ENCODE measurements around the gene RPP25L.
"Not testable (repeated sequence)": the region's sequence is repeated elsewhere in the genome, so short reads cannot be mapped to it uniquely, and the experiment has no call there.

RPP25L gene

DNA sequence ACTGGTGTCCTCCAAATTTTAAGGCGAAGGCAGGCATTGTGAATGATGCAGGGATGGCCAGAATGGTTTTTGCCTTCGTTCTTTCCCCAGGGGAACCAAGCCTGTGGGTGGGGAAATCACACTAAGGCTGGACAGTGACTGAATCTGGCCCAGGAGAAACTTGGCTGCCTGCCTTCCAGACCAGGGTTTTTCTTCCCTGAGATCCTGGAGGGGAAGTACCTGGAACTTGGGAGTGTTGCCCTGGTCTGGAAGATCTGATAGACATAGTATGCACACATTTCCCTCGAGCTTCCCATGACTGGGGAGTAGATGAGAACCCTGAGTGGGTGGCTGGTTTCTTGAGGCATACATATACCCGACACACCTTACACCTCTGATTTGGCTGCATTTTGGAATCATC is 39.4 kb upstream of the RPP25L start:
- no CpG with 5 or more reads among the region's 4 CpGs for WGBS (ENCODE audit: insufficient coverage, insufficient read length)
- no peak for DNase-seq (ENCODE audit: low read depth, low spot score)
- Histone ChIP-seq H3K27me3 (ENCODE audit: control insufficient read depth, insufficient read depth, low read length) (no peaks in the 10 kb centered on the region), H3K36me3 (ENCODE audit: control insufficient read depth, insufficient read depth, low read length) (peaks cover 8% of the 10 kb centered on the region), H3K4me1 (ENCODE audit: control insufficient read depth, insufficient read depth, low read length) (peaks cover 9% of the 10 kb centered on the region), H3K4me3 (ENCODE audit: low read length) (no peak overlapping the region; the same call in 1 of the 2 replicates), H3K9me3 (ENCODE audit: control insufficient read depth, insufficient read depth, low read length) (no peaks in the 10 kb centered on the region), H3K27ac (ENCODE audit: low read length) (no peak overlapping the region)

- no CpG with 5 or more reads among the region's 5 CpGs for WGBS (ENCODE audit: insufficient coverage, insufficient read length)
- H3K9me3 ChIP-seq (ENCODE audit: control insufficient read depth, insufficient read depth, low read length): no peaks in the 10 kb centered on the region
- H3K36me3 ChIP-seq (ENCODE audit: control insufficient read depth, insufficient read depth, low read length): peaks cover 8% of the 10 kb centered on the region
- H3K4me1 ChIP-seq (ENCODE audit: control insufficient read depth, insufficient read depth, low read length): peaks cover 12% of the 10 kb centered on the region
- H3K4me3 ChIP-seq (ENCODE audit: low read length): no peak overlapping the region
- H3K27me3 ChIP-seq (ENCODE audit: control insufficient read depth, insufficient read depth, low read length): no peaks in the 10 kb centered on the region
- DNase-seq (ENCODE audit: low read depth, low spot score): no peak
- no peak overlapping the region for H3K27ac ChIP-seq (ENCODE audit: low read length)
These were observed 38.9 kb upstream of the RPP25L start for GRCh38 chr9:34650816-34651215.

DNA sequence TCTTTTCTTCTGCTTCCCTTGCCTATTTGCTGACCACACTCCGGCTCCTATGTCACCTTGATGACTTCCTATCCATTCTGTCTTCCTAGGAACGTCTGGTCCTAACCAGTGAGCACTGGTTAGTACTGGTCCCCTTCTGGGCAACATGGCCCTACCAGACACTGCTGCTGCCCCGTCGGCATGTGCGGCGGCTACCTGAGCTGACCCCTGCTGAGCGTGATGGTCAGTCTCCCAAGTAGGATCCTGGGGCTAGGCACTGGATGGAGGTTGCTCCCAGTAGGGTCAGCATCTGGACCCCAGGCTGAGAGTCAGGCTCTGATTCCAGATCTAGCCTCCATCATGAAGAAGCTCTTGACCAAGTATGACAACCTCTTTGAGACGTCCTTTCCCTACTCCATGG is 36.8 kb upstream of the RPP25L start:
- DNase-seq (ENCODE audit: low read depth, low spot score): no peak
- Histone ChIP-seq H3K4me1 (ENCODE audit: control insufficient read depth, insufficient read depth, low read length) (peaks cover 15% of the 10 kb centered on the region), H3K27ac (ENCODE audit: low read length) (no peak overlapping the region), H3K27me3 (ENCODE audit: control insufficient read depth, insufficient read depth, low read length) (no peaks in the 10 kb centered on the region), H3K9me3 (ENCODE audit: control insufficient read depth, insufficient read depth, low read length) (no peaks in the 10 kb centered on the region), H3K36me3 (ENCODE audit: control insufficient read depth, insufficient read depth, low read length) (peaks cover 8% of the 10 kb centered on the region), H3K4me3 (ENCODE audit: low read length) (no peak overlapping the region)
- WGBS (ENCODE audit: insufficient coverage, insufficient read length): no CpG with 5 or more reads among the region's 8 CpGs

DNA sequence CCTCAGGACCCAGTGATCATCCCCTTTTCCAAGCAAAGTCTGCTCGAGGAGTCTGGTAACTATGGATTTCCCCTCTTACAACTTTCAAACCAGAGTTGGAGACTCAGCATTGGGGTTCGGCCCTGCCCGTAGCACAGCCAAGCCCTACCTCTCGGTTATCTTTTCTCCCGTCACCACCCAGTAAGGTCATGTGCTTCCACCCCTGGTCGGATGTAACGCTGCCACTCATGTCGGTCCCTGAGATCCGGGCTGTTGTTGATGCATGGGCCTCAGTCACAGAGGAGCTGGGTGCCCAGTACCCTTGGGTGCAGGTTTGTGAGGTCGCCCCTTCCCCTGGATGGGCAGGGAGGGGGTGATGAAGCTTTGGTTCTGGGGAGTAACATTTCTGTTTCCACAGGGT is 35.8 kb upstream of the RPP25L start:
- H3K4me3 ChIP-seq (ENCODE audit: low read length): peak overlapping the region; percentile 70; the same call in 1 of the 2 replicates
- WGBS (ENCODE audit: insufficient coverage, insufficient read length): no CpG with 5 or more reads among the region's 10 CpGs
- DNase-seq (ENCODE audit: low read depth, low spot score): no peak
- H3K27me3 ChIP-seq (ENCODE audit: control insufficient read depth, insufficient read depth, low read length): no peaks in the 10 kb centered on the region
- H3K9me3 ChIP-seq (ENCODE audit: control insufficient read depth, insufficient read depth, low read length): no peaks in the 10 kb centered on the region
- H3K36me3 ChIP-seq (ENCODE audit: control insufficient read depth, insufficient read depth, low read length): peaks cover 8% of the 10 kb centered on the region
- peaks cover 15% of the 10 kb centered on the region for H3K4me1 ChIP-seq (ENCODE audit: control insufficient read depth, insufficient read depth, low read length)
- no peak overlapping the region for H3K27ac ChIP-seq (ENCODE audit: low read length)

DNA sequence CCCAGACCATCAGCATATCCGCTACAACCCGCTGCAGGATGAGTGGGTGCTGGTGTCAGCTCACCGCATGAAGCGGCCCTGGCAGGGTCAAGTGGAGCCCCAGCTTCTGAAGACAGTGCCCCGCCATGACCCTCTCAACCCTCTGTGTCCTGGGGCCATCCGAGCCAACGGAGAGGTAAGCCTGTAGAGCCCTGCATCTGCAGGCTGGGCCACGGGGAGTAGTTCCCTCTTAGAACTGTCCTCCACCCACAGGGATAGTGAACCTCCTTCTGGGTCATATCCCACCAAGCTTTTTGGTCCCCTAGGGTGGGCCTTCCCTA is 35.1 kb upstream of the RPP25L start:
- Histone ChIP-seq H3K36me3 (ENCODE audit: control insufficient read depth, insufficient read depth, low read length) (peaks cover 8% of the 10 kb centered on the region), H3K27ac (ENCODE audit: low read length) (no peak overlapping the region), H3K4me1 (ENCODE audit: control insufficient read depth, insufficient read depth, low read length) (peaks cover 12% of the 10 kb centered on the region), H3K27me3 (ENCODE audit: control insufficient read depth, insufficient read depth, low read length) (no peaks in the 10 kb centered on the region), H3K4me3 (ENCODE audit: low read length) (peak overlapping the region; percentile 70; the same call in 1 of the 2 replicates), H3K9me3 (ENCODE audit: control insufficient read depth, insufficient read depth, low read length) (no peaks in the 10 kb centered on the region)
- no peak for DNase-seq (ENCODE audit: low read depth, low spot score)
- WGBS (ENCODE audit: insufficient coverage, insufficient read length): no CpG with 5 or more reads among the region's 8 CpGs

DNA sequence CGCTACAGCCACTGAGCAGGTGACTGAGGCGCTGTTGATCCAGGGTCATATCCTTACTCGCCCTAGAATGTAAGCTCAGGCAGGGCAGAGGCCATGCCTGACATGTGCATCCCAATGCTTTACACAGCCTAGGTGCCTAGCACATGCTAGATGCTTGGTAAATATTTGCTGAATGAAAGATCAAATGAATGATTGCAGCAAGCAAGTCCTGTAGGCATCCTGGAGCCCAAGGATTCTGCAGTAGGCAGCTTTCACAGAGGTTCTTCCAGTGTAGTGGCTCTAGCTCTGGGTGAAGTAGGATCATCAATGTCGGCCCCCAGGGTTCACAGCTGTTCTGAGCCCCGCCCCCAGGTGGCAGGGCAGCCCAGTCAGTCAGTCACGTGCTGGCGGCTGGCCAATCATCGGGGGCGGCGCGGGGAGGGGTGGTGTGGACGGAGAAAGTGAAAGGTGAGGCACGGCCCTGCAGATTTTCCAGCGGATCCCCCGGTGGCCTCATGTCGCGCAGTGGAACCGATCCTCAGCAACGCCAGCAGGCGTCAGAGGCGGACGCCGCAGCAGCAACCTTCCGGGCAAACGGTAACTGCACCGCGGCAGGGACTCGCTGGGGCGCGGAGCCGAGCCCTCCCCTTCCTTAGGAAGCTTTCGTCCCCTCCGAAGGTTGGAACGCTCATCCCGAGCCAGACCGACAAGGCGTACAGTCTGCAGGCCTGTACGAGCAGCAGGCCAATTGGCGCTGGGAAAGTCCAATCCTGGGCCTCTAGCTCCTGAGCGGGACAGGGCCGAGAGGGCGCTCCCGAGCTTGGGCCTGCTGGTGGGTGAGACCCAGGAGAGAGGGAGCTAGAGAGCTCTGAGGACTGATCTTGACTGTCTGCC is 34.5 kb upstream of the RPP25L start, which contains the start of gene GALT:
Gene GALT, plus strand, starts transcription at position 465 of the 873 bp plus-strand sequence. Its CDS starts 30 bp downstream, at position 495.
- Histone ChIP-seq H3K9me3 (ENCODE audit: control insufficient read depth, insufficient read depth, low read length) (no peaks in the 10 kb centered on the region), H3K4me1 (ENCODE audit: control insufficient read depth, insufficient read depth, low read length) (peaks cover 12% of the 10 kb centered on the region), H3K27ac (ENCODE audit: low read length) (no peak within 1 kb of the TSS), H3K27me3 (ENCODE audit: control insufficient read depth, insufficient read depth, low read length) (no peaks in the 10 kb centered on the region), H3K36me3 (ENCODE audit: control insufficient read depth, insufficient read depth, low read length) (peaks cover 8% of the 10 kb centered on the region), H3K4me3 (ENCODE audit: low read length) (peak within 1 kb of the TSS; percentile 70)
- DNase-seq (ENCODE audit: low read depth, low spot score): peak; percentile 50
- no CpG with 5 or more reads among the region's 43 CpGs for WGBS (ENCODE audit: insufficient coverage, insufficient read length)

DNA sequence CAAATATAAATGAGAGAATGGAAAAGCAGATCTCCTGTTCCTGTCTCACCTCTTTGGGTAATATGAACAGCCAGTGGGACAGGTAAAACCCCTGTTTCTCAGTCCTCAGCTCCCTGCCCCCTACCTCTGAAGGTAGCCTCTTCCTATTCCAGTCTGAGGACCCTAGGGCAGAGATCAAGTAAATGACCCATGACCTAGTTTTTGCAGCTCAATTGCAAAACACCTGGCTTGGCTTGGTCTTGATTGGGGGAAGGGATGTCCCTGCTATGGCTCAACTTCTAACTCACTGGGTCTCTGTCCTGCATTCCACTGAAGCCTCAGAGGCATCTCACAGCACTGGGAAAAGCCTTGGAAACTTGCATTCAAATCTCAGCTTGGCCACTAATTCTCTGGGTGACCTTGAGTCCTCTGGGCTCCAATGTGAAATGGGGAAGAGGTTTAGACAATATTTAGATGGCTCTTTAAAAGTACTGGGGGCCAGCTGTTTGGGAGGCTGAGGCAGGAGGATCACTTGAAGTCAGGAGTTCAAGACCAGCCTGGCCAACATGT is 32.9 kb upstream of the RPP25L start:
- Histone ChIP-seq H3K4me1 (ENCODE audit: control insufficient read depth, insufficient read depth, low read length) (peaks cover 12% of the 10 kb centered on the region), H3K27me3 (ENCODE audit: control insufficient read depth, insufficient read depth, low read length) (no peaks in the 10 kb centered on the region), H3K27ac (ENCODE audit: low read length) (no peak overlapping the region), H3K36me3 (ENCODE audit: control insufficient read depth, insufficient read depth, low read length) (peaks cover 8% of the 10 kb centered on the region), H3K9me3 (ENCODE audit: control insufficient read depth, insufficient read depth, low read length) (no peaks in the 10 kb centered on the region), H3K4me3 (ENCODE audit: low read length) (no peak overlapping the region)
- DNase-seq (ENCODE audit: low read depth, low spot score): no peak

DNA sequence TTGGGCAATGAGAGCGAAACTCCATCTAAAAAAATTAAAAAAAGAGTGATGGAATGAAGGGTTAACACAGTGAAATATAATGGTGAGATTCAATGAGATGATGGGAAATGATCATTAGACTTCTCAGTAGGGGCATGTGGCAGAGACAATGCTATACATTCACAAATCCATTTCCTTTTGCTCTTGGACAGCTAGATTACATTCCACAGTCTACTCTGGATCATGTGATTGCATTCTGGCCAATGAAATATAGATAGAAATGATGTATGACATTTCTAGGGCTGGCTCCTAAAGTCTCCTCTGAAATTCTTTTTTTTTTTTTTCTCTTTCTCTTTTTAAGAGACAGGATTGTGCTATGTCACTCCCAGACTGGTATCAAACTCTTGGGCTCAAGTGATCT is 30.8 kb upstream of the RPP25L start:
- Histone ChIP-seq H3K4me3 (ENCODE audit: low read length) (no peak overlapping the region), H3K36me3 (ENCODE audit: control insufficient read depth, insufficient read depth, low read length) (no peaks in the 10 kb centered on the region), H3K27me3 (ENCODE audit: control insufficient read depth, insufficient read depth, low read length) (no peaks in the 10 kb centered on the region; the same call in 1 of the 2 replicates), H3K27ac (ENCODE audit: low read length) (no peak overlapping the region), H3K4me1 (ENCODE audit: control insufficient read depth, insufficient read depth, low read length) (peaks cover 11% of the 10 kb centered on the region), H3K9me3 (ENCODE audit: control insufficient read depth, insufficient read depth, low read length) (no peaks in the 10 kb centered on the region)
- no peak for DNase-seq (ENCODE audit: low read depth, low spot score)
- WGBS (ENCODE audit: insufficient coverage, insufficient read length): no CpG with 5 or more reads among the region's 1 CpG

GRCh38 chr9:34639322-34639721 is 27.4 kb upstream of the RPP25L start:
- not testable (repeated sequence) for DNase-seq (ENCODE audit: low read depth, low spot score); H3K36me3 ChIP-seq (ENCODE audit: control insufficient read depth, insufficient read depth, low read length); H3K4me1 ChIP-seq (ENCODE audit: control insufficient read depth, insufficient read depth, low read length); H3K27ac ChIP-seq (ENCODE audit: low read length); H3K27me3 ChIP-seq (ENCODE audit: control insufficient read depth, insufficient read depth, low read length); H3K4me3 ChIP-seq (ENCODE audit: low read length); H3K9me3 ChIP-seq (ENCODE audit: control insufficient read depth, insufficient read depth, low read length)
- no CpG with 5 or more reads among the region's 8 CpGs for WGBS (ENCODE audit: insufficient coverage, insufficient read length)

GRCh38 chr9:34638138-34638445 is 26.2 kb upstream of the RPP25L start:
- peaks cover 7% of the 10 kb centered on the region for H3K36me3 ChIP-seq (ENCODE audit: control insufficient read depth, insufficient read depth, low read length)
- no peaks in the 10 kb centered on the region for H3K9me3 ChIP-seq (ENCODE audit: control insufficient read depth, insufficient read depth, low read length)
- peak overlapping the region; percentile 76; the same call in 1 of the 2 replicates for H3K4me3 ChIP-seq (ENCODE audit: low read length)
- no peak for DNase-seq (ENCODE audit: low read depth, low spot score)
- WGBS (ENCODE audit: insufficient coverage, insufficient read length): no CpG with 5 or more reads among the region's 7 CpGs
- H3K4me1 ChIP-seq (ENCODE audit: control insufficient read depth, insufficient read depth, low read length): no peaks in the 10 kb centered on the region; the same call in 1 of the 2 replicates
- H3K27ac ChIP-seq (ENCODE audit: low read length): no peak overlapping the region
- H3K27me3 ChIP-seq (ENCODE audit: control insufficient read depth, insufficient read depth, low read length): no peaks in the 10 kb centered on the region; the same call in 1 of the 2 replicates

All from iPS DF 6.9 (cell line).